WTC11 (cell line): ENCODE measurements around the gene C14orf132. TPM values are rescaled to one million over a fixed set of nuclear protein-coding genes. Genes with fewer than 3 reads are reported as not detected.

ENCODE experiments used
- ATAC-seq: fragments of 200-7000 bp; cut with Tn5 transposase; 2 replicates; pipeline ENCODE4 v1.10.0; 2021; ENCODE audit warnings: mild to moderate bottlenecking, moderate library complexity
- CTCF ChIA-PET: fragments of 300-600 bp; sonication (Branson Sonifier 250); formaldehyde crosslinking; loops from one replicate; lab custom pipeline; 2021; ENCODE audit warnings: antibody characterized with exemption; lab: Charles Lee
- POLR2A ChIA-PET: fragments of 350-600 bp; sonication (Branson Sonifier 250); formaldehyde crosslinking; loops from one replicate; lab custom pipeline; 2021; ENCODE audit warnings: antibody characterized with exemption; lab: Charles Lee
- DNase-seq: peaks from one replicate; pipeline ENCODE4 v3.0.0; 2021; ENCODE audit warnings: low spot score
- H3K27ac Mint-ChIP-seq: 2 replicates; pipeline ENCODE4 v1.8.0; 2021; ENCODE audit warnings: mixed read lengths
- H3K27me3 Mint-ChIP-seq: 2 replicates; pipeline ENCODE4 v1.8.0; 2021; ENCODE audit warnings: low read depth, mild to moderate bottlenecking, moderate library complexity, mixed read lengths
- H3K36me3 Mint-ChIP-seq: 2 replicates; pipeline ENCODE4 v1.8.0; 2021; ENCODE audit warnings: mixed read lengths
- H3K4me1 Mint-ChIP-seq: 2 replicates; pipeline ENCODE4 v1.8.0; 2022; ENCODE audit warnings: mixed read lengths
- H3K4me3 Mint-ChIP-seq: 2 replicates; pipeline ENCODE4 v1.8.0; 2021; ENCODE audit warnings: mild to moderate bottlenecking, moderate library complexity, mixed read lengths
- H3K9me3 Mint-ChIP-seq: 2 replicates; pipeline ENCODE4 v1.8.0; 2021; ENCODE audit warnings: mixed read lengths
- ESRRA ChIP-seq: sonication (generic); formaldehyde crosslinking; IDR thresholded peaks from 2 replicates; pipeline ENCODE4 v1.8.1; 2022; ENCODE audit warnings: mild to moderate bottlenecking, missing genetic modification reagents, borderline replicate concordance
- KAT7 ChIP-seq: sonication (generic); formaldehyde crosslinking; IDR thresholded peaks from 2 replicates; pipeline ENCODE4 v1.8.1; 2023; ENCODE audit warnings: missing genetic modification reagents, mild to moderate bottlenecking, borderline replicate concordance
- MYBL2 ChIP-seq: sonication (generic); formaldehyde crosslinking; IDR thresholded peaks from 2 replicates; pipeline ENCODE4 v1.8.1; 2023; ENCODE audit warnings: mild to moderate bottlenecking, moderate library complexity, missing genetic modification reagents
- NFATC4 ChIP-seq: fragments of 250-450 bp; sonication (Bioruptor Pico); IDR thresholded peaks from 2 replicates; pipeline ENCODE4 v1.9.0; 2021; ENCODE audit warnings: mild to moderate bottlenecking
- NFE2L1 ChIP-seq: sonication (generic); formaldehyde crosslinking; IDR thresholded peaks from 2 replicates; pipeline ENCODE4 v1.8.1; 2023; ENCODE audit warnings: missing genetic modification reagents
- NR3C1 ChIP-seq: sonication (generic); formaldehyde crosslinking; conservative IDR thresholded peaks from 2 replicates; pipeline ENCODE4 v1.8.1; 2023; ENCODE audit warnings: low read depth, mild to moderate bottlenecking, missing genetic modification reagents
- PRDM15 ChIP-seq: sonication (generic); formaldehyde crosslinking; IDR thresholded peaks from 2 replicates; pipeline ENCODE4 v1.8.0; 2022; ENCODE audit warnings: missing genetic modification reagents
- RELA ChIP-seq: sonication (generic); formaldehyde crosslinking; IDR thresholded peaks from 2 replicates; pipeline ENCODE4 v1.8.1; 2022; ENCODE audit warnings: missing genetic modification reagents, mild to moderate bottlenecking, borderline replicate concordance
- RORB ChIP-seq: fragments of 250-450 bp; sonication (Bioruptor Pico); IDR thresholded peaks from 2 replicates; pipeline ENCODE4 v1.9.0; 2021; ENCODE audit warnings: mild to moderate bottlenecking
- SMAD3 ChIP-seq: sonication (generic); formaldehyde crosslinking; IDR thresholded peaks from 2 replicates; pipeline ENCODE4 v1.8.0; 2022; ENCODE audit warnings: missing genetic modification reagents, mild to moderate bottlenecking, borderline replicate concordance
- TCF7 ChIP-seq: sonication (generic); formaldehyde crosslinking; IDR thresholded peaks from 2 replicates; pipeline ENCODE4 v1.8.0; 2022; ENCODE audit warnings: mild to moderate bottlenecking, low read depth, missing genetic modification reagents, moderate library complexity
- ZNF121 ChIP-seq: sonication (generic); formaldehyde crosslinking; IDR thresholded peaks from 2 replicates; pipeline ENCODE4 v1.8.0; 2023; ENCODE audit warnings: missing genetic modification reagents
- ZNF263 ChIP-seq: sonication (generic); formaldehyde crosslinking; IDR thresholded peaks from 2 replicates; pipeline ENCODE4 v1.8.1; 2022; ENCODE audit warnings: low read depth, mild to moderate bottlenecking, moderate library complexity, missing genetic modification reagents
- ZNF425 ChIP-seq: fragments of 250-450 bp; sonication (Bioruptor Pico); conservative IDR thresholded peaks from 2 replicates; pipeline ENCODE4 v1.9.0; 2021; ENCODE audit warnings: mild to moderate bottlenecking
- total RNA-seq: library from RNA; stranded (reverse); gene quantifications from 3 replicates; pipeline ENCODE4 v1.2.3, GENCODE V29; 2021

C14orf132 gene
- total RNA-seq, 1 experiment from 2014 or later: 14.1 TPM

- TF ChIP-seq NFATC4 (CRISPR knock-in tag): no peak
- no peak for TF ChIP-seq ESRRA (CRISPR knock-in tag)
- no peak for TF ChIP-seq KAT7 (CRISPR knock-in tag)
- TF ChIP-seq ZNF121 (CRISPR knock-in tag): no peak
- no peak for TF ChIP-seq ZNF263 (CRISPR knock-in tag)
- TF ChIP-seq RELA (CRISPR knock-in tag): no peak
- TF ChIP-seq ZNF425 (CRISPR knock-in tag): no peak
- TF ChIP-seq, all 79 proteins: peak for 0
These were observed 56.7 kb downstream of the C14orf132 start (continued) for GRCh38 chr14:96095581-96096476.

GRCh38 chr14:96096639-96097610 is 57.8 kb downstream of the C14orf132 start:
- DNase-seq: no peak
- Mint-ChIP-seq H3K4me1 (peaks cover 12% of the 10 kb centered on the region), H3K4me3 (no peak overlapping the region), H3K9me3 (no peaks in the 10 kb centered on the region), H3K27ac (no peak overlapping the region), H3K27me3 (no peaks in the 10 kb centered on the region)
- no peak for ATAC-seq
- POLR2A ChIA-PET: no interaction called here
- CTCF ChIA-PET: interaction anchor here (1.4 to 3.0 kb wide), 8 partner anchors 13 to 535 kb away, joined by 3 to 61 read pairs (median 14); no protein-coding TSS in a partner anchor
- TF ChIP-seq NFE2L1 (CRISPR knock-in tag) (no peak), PRDM15 (CRISPR knock-in tag) (no peak), ZNF425 (CRISPR knock-in tag) (no peak), RORB (CRISPR knock-in tag) (no peak), SMAD3 (CRISPR knock-in tag) (no peak), TCF7 (CRISPR knock-in tag) (no peak), ZNF121 (CRISPR knock-in tag) (no peak), NR3C1 (CRISPR knock-in tag) (no peak), MYBL2 (no peak)
- TF ChIP-seq, all 79 proteins: peak for 0
- no peaks in the 10 kb centered on the region for H3K36me3 Mint-ChIP-seq
